Heart left ventricle (tissue), 13 donors: Measurements from ENCODE around the gene TULP4.

Experiments used
- POLR2A ChIP-seq, 2 donors: fragments of 450-650 bp; IDR thresholded peaks; one replicate each; pipeline ENCODE4 v1.6.1; 2017; ENCODE audit warnings: antibody characterized with exemption in 2 of 2, mild to moderate bottlenecking in 2 of 2, moderate library complexity in 2 of 2
- TF ChIP-seq, protein P1 (sequence below), 12 donors: fragments of 200-600 bp; sonication (generic) in 4 of 12; IDR thresholded peaks; one replicate each; pipeline versions ENCODE4 v1.5.0 to v1.8.0; 2018 to 2022; ENCODE audit warnings: antibody characterized with exemption in 12 of 12, mild to moderate bottlenecking in 5 of 12
- donor health status: ischemic (EF 13 %, LVEDD 7.1; RV severe dilation, severe dysfunction).
- donor health status: DM: no; HTN: yes; CAD: no.
- donor health status: DM: no; HTN: no; CAD: no.
- donor health status: ischemic (EF 25% LVEDD 6.9; RV normal size, moderate dysfunction).
- donor health status: ischemic (EF 25% LVEDD 5.7; RV mildly dilated, moderate dysfunction).
- donor health status: ischemic (EF 35%, LVEDD 5.7; RV mildly dilated, moderate dysfunction).
- donor health status: nonischemic (EF 11% LVEDD 7.7; RV severe dilation, severe dysfunction).
- donor health status: DM: yes; HTN: yes; CAD: no.
- donor health status: PGD.
- donor health status: ischemic (EF 29% LVEDD 5.4; RV normal size, mild dysfunction).
- donor health status: nonischemic (EF 23%, LVEDD 6.1; RV moderate dilation, normal function).

DNA sequence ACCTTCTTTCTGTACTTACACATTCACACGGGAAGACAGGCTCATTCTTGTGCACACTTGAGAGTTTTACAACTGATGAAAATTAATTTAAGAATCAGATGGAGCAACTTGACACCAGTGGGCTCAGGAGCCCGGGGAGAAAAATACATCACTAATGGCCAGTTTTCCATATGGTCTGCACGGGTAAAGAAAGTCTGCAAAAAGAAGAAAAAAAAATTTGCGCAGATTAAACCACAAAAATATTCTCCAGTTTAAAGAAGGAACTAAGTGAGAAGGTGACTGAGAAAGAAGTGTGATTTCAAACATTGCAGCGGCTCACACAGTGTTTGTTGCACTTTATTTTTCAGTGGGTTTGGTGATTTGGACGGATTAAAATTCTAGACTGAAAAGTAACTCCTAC is at the start of gene TULP4:
- TF ChIP-seq, protein P1, sequence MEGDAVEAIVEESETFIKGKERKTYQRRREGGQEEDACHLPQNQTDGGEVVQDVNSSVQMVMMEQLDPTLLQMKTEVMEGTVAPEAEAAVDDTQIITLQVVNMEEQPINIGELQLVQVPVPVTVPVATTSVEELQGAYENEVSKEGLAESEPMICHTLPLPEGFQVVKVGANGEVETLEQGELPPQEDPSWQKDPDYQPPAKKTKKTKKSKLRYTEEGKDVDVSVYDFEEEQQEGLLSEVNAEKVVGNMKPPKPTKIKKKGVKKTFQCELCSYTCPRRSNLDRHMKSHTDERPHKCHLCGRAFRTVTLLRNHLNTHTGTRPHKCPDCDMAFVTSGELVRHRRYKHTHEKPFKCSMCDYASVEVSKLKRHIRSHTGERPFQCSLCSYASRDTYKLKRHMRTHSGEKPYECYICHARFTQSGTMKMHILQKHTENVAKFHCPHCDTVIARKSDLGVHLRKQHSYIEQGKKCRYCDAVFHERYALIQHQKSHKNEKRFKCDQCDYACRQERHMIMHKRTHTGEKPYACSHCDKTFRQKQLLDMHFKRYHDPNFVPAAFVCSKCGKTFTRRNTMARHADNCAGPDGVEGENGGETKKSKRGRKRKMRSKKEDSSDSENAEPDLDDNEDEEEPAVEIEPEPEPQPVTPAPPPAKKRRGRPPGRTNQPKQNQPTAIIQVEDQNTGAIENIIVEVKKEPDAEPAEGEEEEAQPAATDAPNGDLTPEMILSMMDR (IDR thresholded peaks at IDR 0.05), result no peak
- TF ChIP-seq POLR2A (IDR thresholded peaks at IDR 0.05), result no peak
